OCI-LY7 (cell line): ENCODE results near the gene SLC29A3.
A peak's percentile ranks its signal among the peaks of the same experiment; 100 is the strongest.

ENCODE experiments used
- EZH2phosphoT487 ChIP-seq: fragments of 200-600 bp; sonication (generic); IDR thresholded peaks from 2 replicates; pipeline ENCODE4 v1.6.1; 2018; ENCODE audit warnings: low read depth, borderline replicate concordance, mild to moderate bottlenecking, mixed run types, antibody characterized with exemption, low read length, moderate library complexity, mixed read lengths
- TF ChIP-seq, protein P1 (sequence below): fragments of 200-600 bp; sonication (generic); conservative IDR thresholded peaks from 2 replicates; pipeline ENCODE4 v1.5.1; 2014; ENCODE audit warnings: mild to moderate bottlenecking, antibody characterized with exemption, low read length, moderate library complexity, mixed read lengths

GRCh38 chr10:71380841-71381240 lies 61.8 kb downstream of the SLC29A3 start:
- TF ChIP-seq, protein P1, sequence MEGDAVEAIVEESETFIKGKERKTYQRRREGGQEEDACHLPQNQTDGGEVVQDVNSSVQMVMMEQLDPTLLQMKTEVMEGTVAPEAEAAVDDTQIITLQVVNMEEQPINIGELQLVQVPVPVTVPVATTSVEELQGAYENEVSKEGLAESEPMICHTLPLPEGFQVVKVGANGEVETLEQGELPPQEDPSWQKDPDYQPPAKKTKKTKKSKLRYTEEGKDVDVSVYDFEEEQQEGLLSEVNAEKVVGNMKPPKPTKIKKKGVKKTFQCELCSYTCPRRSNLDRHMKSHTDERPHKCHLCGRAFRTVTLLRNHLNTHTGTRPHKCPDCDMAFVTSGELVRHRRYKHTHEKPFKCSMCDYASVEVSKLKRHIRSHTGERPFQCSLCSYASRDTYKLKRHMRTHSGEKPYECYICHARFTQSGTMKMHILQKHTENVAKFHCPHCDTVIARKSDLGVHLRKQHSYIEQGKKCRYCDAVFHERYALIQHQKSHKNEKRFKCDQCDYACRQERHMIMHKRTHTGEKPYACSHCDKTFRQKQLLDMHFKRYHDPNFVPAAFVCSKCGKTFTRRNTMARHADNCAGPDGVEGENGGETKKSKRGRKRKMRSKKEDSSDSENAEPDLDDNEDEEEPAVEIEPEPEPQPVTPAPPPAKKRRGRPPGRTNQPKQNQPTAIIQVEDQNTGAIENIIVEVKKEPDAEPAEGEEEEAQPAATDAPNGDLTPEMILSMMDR: peak; percentile 32; the same call in 1 of the 2 replicates
- no peak for TF ChIP-seq EZH2phosphoT487
